OCI-LY7 (cell line): ENCODE measurements around the gene RP2. TPM values are rescaled to one million over a fixed set of nuclear protein-coding genes. Genes with fewer than 3 reads are reported as not detected.

Source experiments
- BruUV-seq: library from RNA; stranded (reverse); fragments of 400-500 nt; replicated peaks from 2 replicates; lab custom pipeline; 2021; lab: Mats Ljungman, UMichigan
- CTCF ChIA-PET: fragments of 300-600 bp; sonication (Branson Sonifier 250); formaldehyde crosslinking; loops from one replicate; lab custom pipeline; 2022; ENCODE audit warnings: antibody characterized with exemption; ENCODE audit not compliant: unreplicated experiment; lab: Charles Lee
- POLR2A ChIA-PET: fragments of 300-600 bp; sonication (Branson Sonifier 250); formaldehyde crosslinking; loops from one replicate; lab custom pipeline; 2022; ENCODE audit warnings: antibody characterized with exemption; lab: Charles Lee
- DNase-seq: peaks from one replicate; pipeline ENCODE4 v3.0.0-alpha.2; 2015; ENCODE audit warnings: low spot score
- H2AFZ ChIP-seq: fragments of 200-600 bp; sonication (generic), shearing (Covaris generic); 2 replicates; pipeline ENCODE4 v1.6.1; 2014; ENCODE audit warnings: mild to moderate bottlenecking, antibody characterized with exemption, low read length, moderate library complexity
- H3K27ac ChIP-seq: fragments of 200-600 bp; sonication (generic); 2 replicates; pipeline ENCODE4 v1.5.1; 2014; ENCODE audit warnings: mixed run types, low read depth, mild to moderate bottlenecking, moderate library complexity, low read length, inconsistent platforms; ENCODE audit not compliant: poor library complexity, severe bottlenecking
- H3K36me3 ChIP-seq: fragments of 200-600 bp; sonication (generic); 2 replicates; pipeline ENCODE4 v1.6.1; 2014; ENCODE audit warnings: mild to moderate bottlenecking, antibody characterized with exemption, low read length, moderate library complexity, mixed read lengths; ENCODE audit not compliant: insufficient read depth
- H3K4me1 ChIP-seq: fragments of 200-600 bp; sonication (generic); 2 replicates; pipeline ENCODE4 v1.5.1; 2014; ENCODE audit warnings: mild to moderate bottlenecking, low read length; ENCODE audit not compliant: insufficient read depth, poor library complexity, severe bottlenecking
- H3K4me2 ChIP-seq: fragments of 200-600 bp; sonication (generic); 2 replicates; pipeline ENCODE4 v1.6.1; 2014; ENCODE audit warnings: mild to moderate bottlenecking, low read length
- H3K4me3 ChIP-seq: fragments of 200-600 bp; sonication (generic); 2 replicates; pipeline ENCODE4 v1.5.1; 2014; ENCODE audit warnings: mild to moderate bottlenecking, low read depth, low read length; ENCODE audit not compliant: poor library complexity, severe bottlenecking
- H3K79me2 ChIP-seq: fragments of 200-600 bp; sonication (generic); 2 replicates; pipeline ENCODE4 v1.6.1; 2016; ENCODE audit warnings: low read depth, mild to moderate bottlenecking, low read length, moderate library complexity, mixed read lengths; ENCODE audit not compliant: insufficient read depth
- H3K9me2 ChIP-seq: fragments of 200-600 bp; sonication (generic); 2 replicates; pipeline ENCODE4 v1.6.1; 2016; ENCODE audit warnings: mild to moderate bottlenecking, low read length, mixed read lengths; ENCODE audit not compliant: insufficient read depth
- H3K9me3 ChIP-seq: fragments of 200-600 bp; sonication (generic); 2 replicates; pipeline ENCODE4 v1.6.1; 2014; ENCODE audit warnings: mild to moderate bottlenecking, mixed run types, low read length, mixed read lengths
- H4K20me1 ChIP-seq: fragments of 200-600 bp; sonication (generic); 2 replicates; pipeline ENCODE4 v1.6.1; 2014; ENCODE audit warnings: mild to moderate bottlenecking, antibody characterized with exemption, low read length, moderate library complexity, mixed read lengths; ENCODE audit not compliant: insufficient read depth
- CTCF ChIP-seq: fragments of 200-600 bp; sonication (generic); conservative IDR thresholded peaks from 2 replicates; pipeline ENCODE4 v1.5.1; 2014; ENCODE audit warnings: mild to moderate bottlenecking, antibody characterized with exemption, low read length, moderate library complexity, mixed read lengths
- EZH2phosphoT487 ChIP-seq: fragments of 200-600 bp; sonication (generic); IDR thresholded peaks from 2 replicates; pipeline ENCODE4 v1.6.1; 2018; ENCODE audit warnings: low read depth, borderline replicate concordance, mild to moderate bottlenecking, mixed run types, antibody characterized with exemption, low read length, moderate library complexity, mixed read lengths
- intact Hi-C: fragments of 100-400 bp; cut with micrococcal nuclease; formaldehyde crosslinking; loops from one replicate; pipeline ENCODE4 v1.10.0; 2022; ENCODE audit not compliant: unreplicated experiment
- total RNA-seq, 2 experiments: library from RNA; depleted of rRNA in 1 of 2; stranded (reverse); fragments of >200 nt in 1 of 2; shearing (Covaris generic) in 1 of 2; gene quantifications; 2 replicates each; pipeline ENCODE4 v1.2.3, GENCODE V29; 2014 to 2022

RP2 gene
- total RNA-seq, 2 experiments from 2014 or later, result 12.0 to 15.4 TPM

- no peak overlapping the region for H3K27ac ChIP-seq
- no peak for TF ChIP-seq CTCF
- TF ChIP-seq EZH2phosphoT487, result no peak
- intact Hi-C loops, result no loop called here
- H3K4me3 ChIP-seq, result no peak overlapping the region
- no peak for DNase-seq
- BruUV-seq, result no TSS peak
- no peak overlapping the region for H2AFZ ChIP-seq
- no peaks in the 10 kb centered on the region; the same call in 1 of the 2 replicates for H3K79me2 ChIP-seq
- H4K20me1 ChIP-seq, result no peaks in the 10 kb centered on the region
- H3K9me3 ChIP-seq, result no peaks in the 10 kb centered on the region; the same call in 1 of the 2 replicates
- 0 out of 2 replicates have a peak, but pooled peaks cover 3% of the 10 kb centered on the region for H3K36me3 ChIP-seq
- H3K4me1 ChIP-seq, result no peaks in the 10 kb centered on the region
- H3K9me2 ChIP-seq, result no peaks in the 10 kb centered on the region
- CTCF ChIA-PET, result no interaction called here
- POLR2A ChIA-PET, result no interaction called here
- no peak overlapping the region for H3K4me2 ChIP-seq
These were observed 83.4 kb downstream of the RP2 start for GRCh38 chrX:46920235-46920634.

GRCh38 chrX:46922611-46923010, 85.8 kb downstream of the RP2 start:
- H4K20me1 ChIP-seq, result no peaks in the 10 kb centered on the region
- intact Hi-C loops, result no loop called here
- no peak overlapping the region for H3K4me2 ChIP-seq
- TF ChIP-seq CTCF, result no peak
- no peak for TF ChIP-seq EZH2phosphoT487
- H3K9me2 ChIP-seq, result no peaks in the 10 kb centered on the region
- no peaks in the 10 kb centered on the region; the same call in 1 of the 2 replicates for H3K9me3 ChIP-seq
- H3K27ac ChIP-seq, result no peak overlapping the region
- H3K79me2 ChIP-seq, result no peaks in the 10 kb centered on the region
- no peak overlapping the region for H2AFZ ChIP-seq
- CTCF ChIA-PET, result no interaction called here
- H3K36me3 ChIP-seq, result 0 out of 2 replicates have a peak, but pooled peaks cover 3% of the 10 kb centered on the region
- POLR2A ChIA-PET, result no interaction called here
- no peak overlapping the region for H3K4me3 ChIP-seq
- no peak for DNase-seq
- no peaks in the 10 kb centered on the region for H3K4me1 ChIP-seq
- BruUV-seq, result no TSS peak

- no TSS peak for BruUV-seq
- Histone ChIP-seq H4K20me1 (no peaks in the 10 kb centered on the region), H3K4me2 (no peak overlapping the region), H3K27ac (no peak overlapping the region), H3K9me3 (no peaks in the 10 kb centered on the region), H3K4me1 (no peaks in the 10 kb centered on the region), H3K79me2 (no peaks in the 10 kb centered on the region), H3K9me2 (no peaks in the 10 kb centered on the region), H2AFZ (no peak overlapping the region), H3K36me3 (no peaks in the 10 kb centered on the region), H3K4me3 (no peak overlapping the region)
- DNase-seq, result no peak
- intact Hi-C loops, result no loop called here
- TF ChIP-seq EZH2phosphoT487, result no peak
- POLR2A ChIA-PET, result no interaction called here
- CTCF ChIA-PET, result no interaction called here
These were observed 90.9 kb downstream of the RP2 start for GRCh38 chrX:46927718-46928117.
